GM18505 (cell line): ENCODE measurements around the gene XPA.
"Not testable (repeated sequence)": the region's sequence is repeated elsewhere in the genome, so short reads cannot be mapped to it uniquely, and the experiment has no call there.

Source experiments
- ATAC-seq: cut with Tn5 transposase; IDR thresholded peaks from one replicate; pipeline ENCODE4 v1.9.1; 2021; ENCODE audit not compliant: unreplicated experiment
- POLR2A ChIP-seq: IDR thresholded peaks from 4 replicates; pipeline ENCODE4 v1.6.1; 2011; ENCODE audit warnings: borderline replicate concordance; ENCODE audit not compliant: insufficient read depth, insufficient read length; ENCODE audit errors: extremely low read depth

XPA gene

DNA sequence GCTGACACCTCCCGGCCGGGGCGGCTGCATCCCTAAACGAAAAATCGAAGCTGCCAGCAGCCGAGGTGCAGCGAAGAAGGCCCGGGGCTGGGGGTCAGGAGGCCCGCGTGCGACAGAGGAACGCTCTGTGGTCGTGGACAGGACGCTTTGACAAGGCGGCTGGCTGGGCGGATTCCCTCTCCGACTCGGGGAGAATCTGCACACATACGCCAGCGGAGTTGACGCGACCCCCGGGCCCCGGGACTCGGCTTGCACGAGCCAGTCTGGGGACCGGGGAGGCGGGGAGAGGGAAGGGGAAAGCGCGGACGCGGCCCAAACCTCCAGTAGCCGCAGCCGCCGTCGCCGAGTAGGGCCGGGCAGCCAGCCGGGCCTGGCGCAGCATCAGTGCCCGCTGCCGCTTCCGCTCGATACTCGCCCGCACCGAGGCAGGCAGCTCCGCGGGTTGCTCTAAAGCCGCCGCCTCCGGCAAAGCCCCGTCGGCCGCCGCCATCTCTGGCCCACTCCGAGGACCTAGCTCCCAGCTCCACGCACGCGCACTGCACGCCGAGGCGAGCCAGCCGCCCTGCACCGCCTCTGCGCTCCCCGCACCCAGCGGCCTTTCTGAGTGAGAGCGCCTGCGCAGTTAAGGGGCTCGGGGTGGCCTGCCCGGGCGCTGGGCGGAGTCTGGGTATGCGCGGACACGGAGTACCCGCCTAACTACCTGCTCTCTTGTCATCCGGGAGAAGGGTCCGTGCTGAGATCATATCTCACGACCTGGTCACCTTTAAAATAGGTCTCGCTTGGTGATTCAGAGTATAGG lies at the start of gene XPA:
TSS of gene XPA (minus strand) at position 538 of the 799 bp plus-strand sequence. CDS start at position 490, 48 bp downstream.
- ATAC-seq, result peak; percentile 91

DNA sequence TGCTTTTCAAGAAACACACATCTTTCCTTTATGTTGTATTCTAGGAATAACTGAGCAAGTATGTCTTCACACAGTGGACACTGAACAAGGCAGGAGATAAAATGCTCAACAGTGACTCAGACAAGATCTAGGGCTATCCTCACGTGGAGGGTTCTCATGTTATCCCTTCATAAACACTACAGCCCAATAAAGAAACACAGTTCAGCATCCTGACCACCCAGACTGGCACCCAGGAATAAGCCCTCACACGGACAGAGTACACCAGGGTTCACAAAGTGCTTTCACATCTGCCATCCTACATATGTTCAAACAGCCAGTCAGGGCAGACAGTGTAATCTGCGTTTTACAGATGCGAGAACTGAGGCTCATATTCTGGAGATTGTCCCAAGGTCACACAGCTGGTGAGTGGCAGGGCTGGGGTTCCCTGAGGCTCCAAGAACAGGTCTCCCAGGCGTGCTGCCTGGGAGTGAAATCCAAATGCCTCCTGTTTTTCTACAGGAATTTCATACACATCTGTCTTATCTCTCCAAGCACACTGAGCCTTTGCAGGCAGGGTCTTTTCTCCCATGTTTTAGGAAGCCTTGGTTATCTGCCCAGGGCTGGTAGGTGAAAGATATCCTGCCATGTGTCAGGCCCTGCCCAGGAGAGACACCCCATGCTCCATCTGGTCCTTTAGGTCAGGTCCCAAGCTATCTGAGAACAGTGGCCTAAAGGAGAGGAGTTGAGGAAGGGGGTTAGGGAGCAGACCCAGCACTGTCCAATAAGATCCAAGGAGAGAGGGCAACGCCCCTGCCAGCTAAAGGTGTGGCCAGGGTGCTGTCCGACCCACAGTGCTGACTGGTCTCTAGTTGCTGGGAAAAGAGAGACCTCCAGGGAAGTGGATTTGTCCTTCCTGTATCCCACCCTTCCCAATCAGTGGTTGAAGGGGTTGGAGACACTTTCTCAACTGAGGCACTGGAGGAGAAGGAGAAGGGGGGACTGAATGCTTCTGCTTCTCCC lies 47.9 kb upstream of the XPA start:
- no peak for TF ChIP-seq POLR2A
- ATAC-seq, result no peak

More for the DNA sequence above, at the start of gene XPA:
- TF ChIP-seq POLR2A, result peak; percentile 94

- not testable (repeated sequence) for ATAC-seq
Observed at GRCh38 chr9:97744025-97744424, 46.9 kb upstream of the XPA start.

GRCh38 chr9:97742545-97742944 lies 45.4 kb upstream of the XPA start:
- TF ChIP-seq POLR2A, result no peak
- no peak for ATAC-seq

GRCh38 chr9:97741947-97742346 lies 44.8 kb upstream of the XPA start:
- ATAC-seq, result no peak
- no peak for TF ChIP-seq POLR2A

GRCh38 chr9:97740848-97741821 lies 44.0 kb upstream of the XPA start:
- no peak for TF ChIP-seq POLR2A
- ATAC-seq, result no peak

DNA sequence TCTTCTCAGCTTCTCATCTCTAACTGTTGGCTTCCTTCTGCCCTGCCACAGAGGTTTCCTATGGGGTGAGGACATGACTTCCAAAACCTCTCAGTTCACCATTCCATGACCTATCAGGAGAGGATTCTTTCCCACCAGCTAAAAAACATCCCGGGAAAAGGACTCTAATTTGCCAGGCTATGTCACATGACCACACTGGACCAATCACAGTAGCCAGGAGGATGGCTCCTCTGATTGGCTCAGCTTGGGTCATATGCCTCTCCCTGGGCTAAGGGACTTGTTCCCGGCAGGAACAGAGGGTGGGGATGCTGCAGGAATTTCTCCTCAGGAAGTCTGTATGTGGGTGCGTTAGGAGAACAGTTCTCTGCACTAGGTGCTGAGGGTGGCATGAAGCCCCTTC lies 40.3 kb upstream of the XPA start:
- no peak for ATAC-seq
- no peak for TF ChIP-seq POLR2A

- ATAC-seq, result no peak
- no peak for TF ChIP-seq POLR2A
Observed at GRCh38 chr9:97735070-97735600, 38.0 kb upstream of the XPA start.

- no peak for ATAC-seq
- TF ChIP-seq POLR2A, result no peak
Observed at GRCh38 chr9:97726716-97727115, 29.6 kb upstream of the XPA start.

GRCh38 chr9:97723819-97724218 lies 26.7 kb upstream of the XPA start:
- ATAC-seq, result no peak
- TF ChIP-seq POLR2A, result no peak

DNA sequence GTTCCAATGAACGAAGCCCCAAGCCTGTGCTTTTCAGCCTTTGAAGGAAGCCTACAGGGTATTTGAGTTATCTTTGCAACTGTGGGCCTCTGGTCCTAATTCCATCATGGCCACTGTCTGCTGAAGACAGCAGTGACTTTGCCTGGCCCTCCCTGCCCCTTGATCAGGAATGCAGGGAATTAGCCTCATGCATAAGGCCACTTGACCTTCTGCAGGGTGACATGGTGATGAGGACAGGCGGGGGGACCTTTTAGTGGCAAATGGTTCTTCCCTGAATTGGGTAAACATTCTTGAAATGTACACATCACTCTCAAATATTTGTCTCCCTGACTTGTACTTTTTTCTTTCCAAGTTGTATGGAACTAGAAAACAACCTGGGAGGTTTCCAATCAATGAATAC lies 25.2 kb upstream of the XPA start:
- TF ChIP-seq POLR2A, result no peak
- ATAC-seq, result no peak

GRCh38 chr9:97721396-97721795 lies 24.3 kb upstream of the XPA start:
- ATAC-seq, result no peak
- TF ChIP-seq POLR2A, result no peak

GRCh38 chr9:97717866-97718265 lies 20.7 kb upstream of the XPA start:
- no peak for ATAC-seq
- TF ChIP-seq POLR2A, result no peak

- no peak for TF ChIP-seq POLR2A
- no peak for ATAC-seq
Observed at GRCh38 chr9:97714435-97714834, 17.3 kb upstream of the XPA start.
